GM21447 (cell line): ENCODE measurements around the gene SH3D19.
"Not testable (repeated sequence)": the region's sequence is repeated elsewhere in the genome, so short reads cannot be mapped to it uniquely, and the experiment has no call there.

Experiments
- ATAC-seq: cut with Tn5 transposase; IDR thresholded peaks from one replicate; pipeline ENCODE4 v1.9.1; 2021; ENCODE audit not compliant: unreplicated experiment

SH3D19 gene

DNA sequence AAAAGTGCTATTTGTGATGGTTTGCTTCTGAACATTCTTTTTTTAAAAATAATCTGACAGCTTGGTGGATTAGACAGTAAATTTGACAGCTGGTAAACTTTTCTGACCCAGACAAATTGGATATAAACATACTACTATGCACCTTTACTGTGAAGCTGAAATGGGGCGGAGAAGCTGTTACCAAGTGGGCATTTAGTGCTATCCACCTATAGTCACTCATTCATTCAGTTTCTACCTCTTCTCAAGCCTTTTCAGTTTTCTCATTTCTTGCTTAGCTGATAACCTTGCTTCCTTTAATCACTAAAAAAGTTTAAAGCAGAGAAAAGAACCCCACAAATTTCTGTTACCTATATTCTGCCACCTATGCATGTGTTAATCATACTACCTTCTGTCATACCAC lies 220.8 kb downstream of the SH3D19 start:
- no peak for ATAC-seq

DNA sequence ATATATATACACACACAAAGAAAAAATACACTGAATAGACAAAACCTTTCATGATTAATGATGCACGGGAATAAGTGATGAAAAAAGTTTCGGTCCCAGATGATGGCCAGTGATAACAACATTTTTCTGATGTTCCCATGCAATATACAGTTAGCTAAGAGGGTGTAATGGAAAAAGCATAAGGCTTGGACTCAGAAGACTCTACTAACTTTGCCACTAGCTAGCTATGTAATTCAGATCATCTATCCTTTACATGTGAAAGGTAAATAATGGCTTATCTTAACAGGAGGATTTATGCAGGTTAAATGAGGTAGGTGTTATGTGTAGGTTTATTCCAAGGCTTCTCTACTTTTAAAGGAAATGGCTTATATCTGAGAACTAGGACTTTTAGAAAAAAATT lies 221.6 kb downstream of the SH3D19 start:
- ATAC-seq = no peak

DNA sequence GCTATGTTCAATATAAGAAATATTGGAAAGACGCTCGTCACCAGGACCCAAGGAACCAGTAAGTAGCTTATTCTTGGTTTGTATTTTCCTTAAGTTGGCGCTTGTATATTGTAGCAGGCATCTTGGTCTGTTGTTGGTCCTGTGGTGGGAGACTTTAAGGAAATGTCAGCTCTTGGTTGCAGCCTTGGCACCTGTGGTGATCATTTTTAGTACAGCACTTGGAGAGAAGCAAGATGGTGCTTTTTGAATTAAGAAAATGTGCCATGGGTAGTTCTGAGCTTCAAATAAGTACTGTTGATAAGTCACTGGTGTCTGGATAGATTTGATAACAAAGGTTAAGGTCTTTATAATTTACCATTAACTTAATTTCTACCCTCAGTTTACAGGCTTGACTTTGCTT lies 224.9 kb downstream of the SH3D19 start:
- no peak for ATAC-seq

- no peak for ATAC-seq
Measured at GRCh38 chr4:151099976-151100417, 225.4 kb downstream of the SH3D19 start.

- peak; percentile 88 for ATAC-seq
Measured at GRCh38 chr4:151099229-151099975, 226.0 kb downstream of the SH3D19 start, which contains the start of gene RPS3A. Gene RPS3A (plus strand): TSS chr4:151099628. CDS start chr4:151099653, 25 bp downstream.

DNA sequence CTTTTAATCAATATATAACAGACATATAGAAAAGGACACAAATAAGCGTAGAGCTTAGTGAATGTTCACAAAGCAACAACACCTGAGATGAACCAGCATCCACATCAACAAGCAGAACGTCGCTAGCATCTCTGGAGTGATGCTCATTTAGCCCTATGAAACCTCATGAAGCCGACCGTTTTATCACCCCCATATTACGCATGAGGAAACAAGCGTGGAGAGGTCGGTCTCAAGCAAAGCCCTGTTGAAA lies 226.5 kb downstream of the SH3D19 start:
- ATAC-seq = no peak

DNA sequence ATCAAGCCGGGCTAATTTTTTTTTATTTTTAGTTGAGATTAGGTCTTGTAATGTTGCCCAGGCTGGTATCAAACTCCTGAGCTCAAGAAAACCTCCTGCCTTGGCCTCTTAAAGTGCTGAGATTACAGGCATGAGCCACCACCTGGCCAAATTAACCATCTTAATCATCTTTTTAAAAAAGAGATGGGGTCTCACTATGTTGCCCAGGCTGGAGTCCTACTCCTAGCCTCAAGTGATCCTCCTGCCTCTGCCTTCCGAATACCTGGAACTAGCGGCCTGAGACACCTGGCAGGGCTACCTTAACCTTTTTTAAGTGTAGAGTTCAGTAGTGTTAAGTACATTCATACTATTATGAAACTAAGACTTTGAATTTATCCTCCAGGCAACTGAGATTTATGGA lies 227.6 kb downstream of the SH3D19 start:
- ATAC-seq = no peak

- ATAC-seq = no peak
Measured at GRCh38 chr4:151095142-151095541, 230.3 kb downstream of the SH3D19 start.

GRCh38 chr4:151094290-151094751 lies 231.1 kb downstream of the SH3D19 start:
- no peak for ATAC-seq

GRCh38 chr4:151093203-151093602 lies 232.2 kb downstream of the SH3D19 start:
- ATAC-seq = no peak

DNA sequence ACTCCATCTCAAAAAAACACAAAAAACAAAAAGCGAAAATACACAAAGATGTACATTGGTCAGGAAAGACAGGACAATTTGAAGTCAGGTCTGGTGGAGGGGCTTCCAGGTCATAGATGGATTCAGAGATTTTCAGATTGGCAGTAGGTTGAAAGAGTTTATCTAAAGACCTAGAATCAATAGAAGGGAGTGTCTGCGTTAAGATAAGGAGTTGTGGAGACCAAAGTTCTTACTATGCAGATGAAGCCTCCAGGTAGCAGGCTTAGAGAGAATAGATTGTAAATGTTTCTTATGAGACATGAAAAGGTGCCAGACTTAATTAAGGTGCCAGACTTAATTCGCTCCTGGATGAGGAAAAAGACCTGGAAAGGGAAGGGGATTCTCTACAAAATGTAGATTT lies 232.9 kb downstream of the SH3D19 start:
- ATAC-seq = no peak

DNA sequence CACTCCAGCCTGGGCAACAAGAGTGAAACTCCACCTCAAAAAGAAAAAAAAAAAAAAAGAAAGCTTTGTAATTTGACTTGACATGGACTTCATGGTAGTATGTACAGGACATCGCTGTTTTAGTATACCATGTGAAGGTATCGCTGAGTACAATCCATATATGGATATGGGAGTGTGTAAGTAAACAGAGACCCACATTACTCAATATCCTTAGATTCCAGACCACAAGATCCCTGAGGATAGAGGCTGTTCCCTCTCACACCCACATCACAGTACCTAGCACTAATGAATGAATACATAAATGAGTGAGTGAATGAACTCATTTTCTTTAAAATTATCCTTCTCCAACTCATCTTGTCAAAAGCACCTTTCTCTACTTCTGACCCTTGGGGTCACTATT lies 234.4 kb downstream of the SH3D19 start:
- no peak for ATAC-seq

GRCh38 chr4:151087467-151087866 lies 237.9 kb downstream of the SH3D19 start:
- no peak for ATAC-seq

DNA sequence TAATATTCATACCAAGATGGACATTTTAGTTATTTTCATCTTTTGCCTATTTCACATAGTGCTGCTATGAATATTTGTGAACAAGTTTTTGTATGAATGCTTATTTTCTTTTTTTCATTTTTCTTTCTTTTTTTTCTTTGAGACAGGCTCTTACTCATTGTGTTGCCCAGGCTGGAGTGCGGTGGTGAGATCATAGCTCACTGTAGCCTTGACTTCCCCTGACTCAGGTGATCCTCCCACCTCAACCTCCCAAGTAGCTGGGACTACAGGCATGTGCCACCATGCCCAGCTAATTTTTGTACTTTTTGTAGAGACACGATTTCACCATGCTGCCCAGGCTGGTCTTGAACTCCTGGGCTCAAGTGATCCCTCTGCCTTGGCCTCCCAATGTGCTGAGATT lies 247.4 kb downstream of the SH3D19 start:
- ATAC-seq = not testable (repeated sequence)

DNA sequence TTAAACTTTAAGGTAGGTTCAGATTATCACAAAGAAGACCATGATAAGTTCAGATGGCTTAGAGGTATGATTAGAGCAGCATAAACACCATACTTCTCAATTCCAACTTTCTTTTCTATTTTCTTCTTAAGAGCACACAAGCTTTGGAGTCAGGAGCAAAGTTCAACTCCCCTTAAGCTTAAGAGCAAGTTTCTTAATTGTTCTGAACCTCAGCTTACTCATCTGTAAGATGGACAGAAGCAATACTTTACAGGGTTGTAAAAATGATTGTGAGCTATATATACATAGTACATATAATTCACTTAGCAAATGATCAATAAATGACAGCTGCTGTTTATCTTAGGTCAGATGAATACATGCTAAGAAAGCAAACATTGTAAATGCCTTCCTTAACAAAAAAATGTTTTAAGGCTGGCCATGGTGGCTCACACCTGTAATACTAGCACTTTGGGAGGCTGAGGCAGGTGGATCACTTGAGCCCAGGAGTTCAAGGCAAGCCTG lies 250.9 kb downstream of the SH3D19 start:
- ATAC-seq = no peak
